ENCODE data around the gene ENDOU.

ENDOU gene

DNA sequence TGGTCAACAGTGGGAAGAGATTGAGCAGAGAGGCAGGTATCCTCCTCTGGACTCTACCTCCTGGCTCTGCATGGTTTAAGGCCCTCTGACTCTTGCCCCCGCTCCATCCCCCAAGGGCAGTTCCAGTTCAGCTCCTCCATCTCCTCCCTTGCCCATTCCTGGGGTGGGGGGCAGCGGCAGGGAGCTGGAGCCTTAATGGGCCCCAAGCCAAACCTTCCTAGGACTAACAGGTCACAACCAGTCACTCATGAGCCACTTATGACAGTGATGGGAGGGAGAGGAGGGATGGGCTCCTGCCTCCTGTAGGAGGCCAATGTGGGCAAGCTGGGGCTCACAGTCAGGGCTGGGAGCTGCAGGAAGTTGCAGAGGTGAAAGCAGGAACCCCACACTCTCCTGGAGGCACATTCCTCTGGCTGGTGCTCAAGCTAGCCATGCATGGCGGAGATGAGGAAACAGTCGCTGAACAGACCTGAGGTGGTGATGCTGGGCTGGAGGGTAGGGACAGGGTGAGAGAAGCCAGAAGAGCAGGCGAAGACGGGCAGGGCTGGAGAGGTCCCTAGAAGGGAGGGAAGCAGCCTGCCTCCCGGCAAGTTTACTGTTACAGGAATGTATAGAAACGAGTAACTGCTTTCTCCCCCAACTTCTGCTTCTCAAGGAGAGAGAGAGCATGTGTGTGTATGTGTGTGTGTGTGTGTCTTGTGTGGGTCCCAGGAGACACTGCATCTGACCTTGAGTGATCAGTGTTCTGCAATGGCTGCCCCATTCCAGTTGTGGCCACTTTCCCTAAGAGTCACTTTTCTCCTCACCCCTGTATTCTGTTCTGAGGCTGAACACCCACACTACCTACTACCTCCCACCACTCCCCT, 38.4 kb upstream of the ENDOU start:
- DNase-seq (no peak), ATAC-seq (ENCODE audit: insufficient read depth, low read depth) (no peak)
- no peak overlapping the region for H3K27ac ChIP-seq (ENCODE audit: low read length)

DNA sequence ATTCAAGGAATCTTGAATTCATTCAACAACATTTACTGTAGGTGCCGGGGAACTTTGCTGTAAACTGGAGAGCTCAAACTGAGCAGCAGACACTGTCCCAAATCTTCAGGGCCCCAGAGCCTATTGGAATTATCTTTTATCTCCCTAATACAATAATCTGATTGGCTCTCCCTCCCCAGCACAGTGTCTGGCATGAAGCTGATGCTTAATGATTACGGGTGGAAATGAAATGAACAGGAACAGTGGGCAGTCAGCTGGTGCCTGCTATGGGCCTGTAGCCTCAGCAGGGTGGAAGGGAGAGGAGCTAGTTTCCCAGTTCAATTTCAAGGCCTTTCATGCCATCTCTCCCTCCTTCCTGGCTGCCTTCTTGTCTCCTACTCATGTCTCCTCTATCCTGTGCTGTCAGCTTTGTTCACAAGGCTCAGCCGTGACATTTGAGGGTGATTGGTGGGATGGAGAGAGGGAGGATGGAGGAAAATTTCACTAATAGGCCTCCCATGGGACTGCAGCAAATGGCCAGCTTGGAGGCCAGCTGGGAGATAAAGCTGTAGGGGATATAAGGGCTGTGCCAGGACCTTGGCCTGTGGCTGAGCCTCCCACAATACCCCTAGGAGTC, 37.7 kb upstream of the ENDOU start:
- H3K4me1 ChIP-seq (ENCODE audit: insufficient read depth, low read length) = peaks cover 16% of the 10 kb centered on the region
- ATAC-seq (ENCODE audit: insufficient read depth, low read depth) = no peak
- TF ChIP-seq, protein P1, sequence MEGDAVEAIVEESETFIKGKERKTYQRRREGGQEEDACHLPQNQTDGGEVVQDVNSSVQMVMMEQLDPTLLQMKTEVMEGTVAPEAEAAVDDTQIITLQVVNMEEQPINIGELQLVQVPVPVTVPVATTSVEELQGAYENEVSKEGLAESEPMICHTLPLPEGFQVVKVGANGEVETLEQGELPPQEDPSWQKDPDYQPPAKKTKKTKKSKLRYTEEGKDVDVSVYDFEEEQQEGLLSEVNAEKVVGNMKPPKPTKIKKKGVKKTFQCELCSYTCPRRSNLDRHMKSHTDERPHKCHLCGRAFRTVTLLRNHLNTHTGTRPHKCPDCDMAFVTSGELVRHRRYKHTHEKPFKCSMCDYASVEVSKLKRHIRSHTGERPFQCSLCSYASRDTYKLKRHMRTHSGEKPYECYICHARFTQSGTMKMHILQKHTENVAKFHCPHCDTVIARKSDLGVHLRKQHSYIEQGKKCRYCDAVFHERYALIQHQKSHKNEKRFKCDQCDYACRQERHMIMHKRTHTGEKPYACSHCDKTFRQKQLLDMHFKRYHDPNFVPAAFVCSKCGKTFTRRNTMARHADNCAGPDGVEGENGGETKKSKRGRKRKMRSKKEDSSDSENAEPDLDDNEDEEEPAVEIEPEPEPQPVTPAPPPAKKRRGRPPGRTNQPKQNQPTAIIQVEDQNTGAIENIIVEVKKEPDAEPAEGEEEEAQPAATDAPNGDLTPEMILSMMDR (IDR thresholded peaks at IDR 0.05; ENCODE audit: borderline replicate concordance, extremely low read depth, low read length, poor library complexity, severe bottlenecking) = no peak
- TF ChIP-seq EZH2 (IDR thresholded peaks at IDR 0.05; ENCODE audit: borderline replicate concordance, low read depth, low read length, severe bottlenecking) = no peak
- no peak overlapping the region for H3K27ac ChIP-seq (ENCODE audit: low read length)
- H3K9ac ChIP-seq (ENCODE audit: low read depth, low read length) = no peak overlapping the region
- H3K36me3 ChIP-seq (ENCODE audit: insufficient read depth, low read length) = no peaks in the 10 kb centered on the region
- no peak overlapping the region for H3K4me2 ChIP-seq (ENCODE audit: insufficient read depth, low read length)
- H2AFZ ChIP-seq (ENCODE audit: low read depth, low read length) = no peak overlapping the region
- DNase-seq = no peak
- H3K9me3 ChIP-seq (ENCODE audit: insufficient read depth, low read length, severe bottlenecking) = no peaks in the 10 kb centered on the region
- no peak overlapping the region for H3K4me3 ChIP-seq (ENCODE audit: low read depth in 1 of 2, low read length in 2 of 2)
- H3K79me2 ChIP-seq (ENCODE audit: insufficient read depth, low read length) = no peaks in the 10 kb centered on the region
- peaks cover 19% of the 10 kb centered on the region for H3K27me3 ChIP-seq (ENCODE audit: insufficient read depth, low read length, poor library complexity)
- peaks cover 4% of the 10 kb centered on the region for H4K20me1 ChIP-seq (ENCODE audit: insufficient read depth, low read length)

More for the DNA sequence above, 38.4 kb upstream of the ENDOU start:
- Histone ChIP-seq H3K27me3 (ENCODE audit: insufficient read depth, low read length, poor library complexity) (peaks cover 19% of the 10 kb centered on the region), H3K79me2 (ENCODE audit: insufficient read depth, low read length) (no peaks in the 10 kb centered on the region), H3K9ac (ENCODE audit: low read depth, low read length) (no peak overlapping the region), H4K20me1 (ENCODE audit: insufficient read depth, low read length) (peaks cover 3% of the 10 kb centered on the region; the same call in 1 of the 2 replicates), H2AFZ (ENCODE audit: low read depth, low read length) (no peak overlapping the region), H3K4me1 (ENCODE audit: insufficient read depth, low read length) (peaks cover 9% of the 10 kb centered on the region), H3K36me3 (ENCODE audit: insufficient read depth, low read length) (no peaks in the 10 kb centered on the region), H3K9me3 (ENCODE audit: insufficient read depth, low read length, severe bottlenecking) (no peaks in the 10 kb centered on the region), H3K4me3 (ENCODE audit: low read depth in 1 of 2, low read length in 2 of 2) (no peak overlapping the region), H3K4me2 (ENCODE audit: insufficient read depth, low read length) (no peak overlapping the region)
- TF ChIP-seq, protein P1 (IDR thresholded peaks at IDR 0.05; ENCODE audit: borderline replicate concordance, extremely low read depth, low read length, poor library complexity, severe bottlenecking) = no peak
- no peak for TF ChIP-seq EZH2 (IDR thresholded peaks at IDR 0.05; ENCODE audit: borderline replicate concordance, low read depth, low read length, severe bottlenecking)

DNA sequence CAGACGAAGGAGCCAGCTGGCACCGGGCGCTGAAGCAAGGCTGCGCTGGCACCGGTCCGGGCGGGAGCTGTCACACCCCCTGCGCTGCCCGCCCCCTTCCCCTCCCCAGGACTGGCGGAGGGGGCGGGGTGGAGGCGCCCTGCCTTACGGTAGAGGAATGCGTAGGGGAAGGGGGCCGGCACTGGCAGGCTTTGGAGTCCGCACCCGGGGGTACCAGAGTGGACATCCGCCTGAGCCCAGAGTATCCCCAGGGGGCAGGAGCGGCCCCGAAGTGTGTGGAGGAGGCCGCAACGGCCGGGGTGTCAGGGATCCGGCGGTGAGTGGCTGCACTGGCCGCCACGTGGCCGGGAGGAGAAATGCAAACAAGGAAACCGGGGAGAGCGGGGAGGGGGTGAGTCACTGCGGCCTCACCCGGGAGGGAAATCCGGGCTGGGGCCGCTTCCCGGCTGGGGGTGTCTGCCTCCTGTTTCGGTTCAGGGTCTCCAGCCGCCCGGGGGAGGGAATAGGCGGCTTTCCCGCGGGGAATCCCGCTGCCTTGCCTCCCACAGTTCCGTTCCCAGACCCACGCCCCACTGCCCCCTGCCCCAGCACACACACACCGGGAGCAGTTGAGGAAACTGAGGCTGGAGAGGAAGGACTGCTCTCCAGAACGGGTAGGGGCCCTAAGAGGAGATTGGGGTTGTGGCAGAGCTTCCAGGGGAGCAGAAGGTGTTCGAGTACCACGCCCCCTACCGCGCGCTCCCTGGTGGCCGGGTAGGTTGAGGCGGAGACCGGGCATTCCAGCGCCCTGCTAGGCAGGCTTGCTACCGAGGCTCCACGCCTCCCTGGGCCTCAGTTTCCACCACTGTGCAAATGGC, 33.8 kb upstream of the ENDOU start, which contains the start of gene RAPGEF3:
Gene RAPGEF3 (minus strand): TSS at position 47 of the 857 bp plus-strand sequence. CDS start 324 bp downstream, outside the sequence.
- H3K9ac ChIP-seq (ENCODE audit: low read depth, low read length) = peak within 1 kb of the TSS; percentile 55
- peak; percentile 82 for ATAC-seq (ENCODE audit: insufficient read depth, low read depth)
- H3K4me1 ChIP-seq (ENCODE audit: insufficient read depth, low read length) = peaks cover 16% of the 10 kb centered on the region

More for the DNA sequence above, 33.8 kb upstream of the ENDOU start, which contains the start of gene RAPGEF3:
- peak within 1 kb of the TSS; percentile 88 for H2AFZ ChIP-seq (ENCODE audit: low read depth, low read length)
- TF ChIP-seq EZH2 (IDR thresholded peaks at IDR 0.05; ENCODE audit: borderline replicate concordance, low read depth, low read length, severe bottlenecking) = no peak
- TF ChIP-seq, protein P1 (IDR thresholded peaks at IDR 0.05; ENCODE audit: borderline replicate concordance, extremely low read depth, low read length, poor library complexity, severe bottlenecking) = peak; percentile 62
- no peaks in the 10 kb centered on the region for H3K79me2 ChIP-seq (ENCODE audit: insufficient read depth, low read length)
- no peak within 1 kb of the TSS; the same call in 1 of the 2 replicates for H3K27ac ChIP-seq (ENCODE audit: low read length)
- no peaks in the 10 kb centered on the region for H3K9me3 ChIP-seq (ENCODE audit: insufficient read depth, low read length, severe bottlenecking)
- peaks cover 12% of the 10 kb centered on the region for H4K20me1 ChIP-seq (ENCODE audit: insufficient read depth, low read length)
- H3K4me3 ChIP-seq (ENCODE audit: low read depth in 1 of 2, low read length in 2 of 2) = peak within 1 kb of the TSS; percentile 42 to 67; a peak in 3 of 4 replicates
- H3K36me3 ChIP-seq (ENCODE audit: insufficient read depth, low read length) = no peaks in the 10 kb centered on the region
- DNase-seq = peak; percentile 71
- H3K27me3 ChIP-seq (ENCODE audit: insufficient read depth, low read length, poor library complexity) = peaks cover 18% of the 10 kb centered on the region
- H3K4me2 ChIP-seq (ENCODE audit: insufficient read depth, low read length) = peak within 1 kb of the TSS; percentile 97
